OCI-LY7 (cell line): ENCODE results near the gene UBN1.

Experiments used
- EZH2phosphoT487 ChIP-seq: fragments of 200-600 bp; sonication (generic); IDR thresholded peaks from 2 replicates; pipeline ENCODE4 v1.6.1; 2018; ENCODE audit warnings: low read depth, borderline replicate concordance, mild to moderate bottlenecking, mixed run types, antibody characterized with exemption, low read length, moderate library complexity, mixed read lengths
- TF ChIP-seq, protein P1 (sequence below): fragments of 200-600 bp; sonication (generic); conservative IDR thresholded peaks from 2 replicates; pipeline ENCODE4 v1.5.1; 2014; ENCODE audit warnings: mild to moderate bottlenecking, antibody characterized with exemption, low read length, moderate library complexity, mixed read lengths

DNA sequence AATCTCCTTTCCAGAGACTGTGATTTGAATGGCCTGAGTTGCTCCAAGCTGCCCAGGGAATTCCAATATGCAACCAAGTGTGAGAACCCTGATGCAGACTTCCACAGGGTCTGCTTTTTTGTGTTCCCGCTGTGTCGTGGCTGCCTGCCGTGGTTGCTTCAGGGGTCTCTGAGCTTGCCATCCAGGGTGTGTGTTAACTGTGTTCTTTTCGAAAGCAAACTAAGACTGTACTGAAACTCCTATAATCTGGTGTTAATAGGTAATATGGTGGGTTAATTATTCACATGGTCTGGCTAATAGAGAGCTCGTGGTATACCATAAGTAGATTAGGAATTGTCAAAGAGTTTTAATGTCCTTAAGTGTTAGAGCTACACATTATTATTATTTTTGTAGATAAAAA lies 20.7 kb downstream of the UBN1 start:
- TF ChIP-seq, protein P1, sequence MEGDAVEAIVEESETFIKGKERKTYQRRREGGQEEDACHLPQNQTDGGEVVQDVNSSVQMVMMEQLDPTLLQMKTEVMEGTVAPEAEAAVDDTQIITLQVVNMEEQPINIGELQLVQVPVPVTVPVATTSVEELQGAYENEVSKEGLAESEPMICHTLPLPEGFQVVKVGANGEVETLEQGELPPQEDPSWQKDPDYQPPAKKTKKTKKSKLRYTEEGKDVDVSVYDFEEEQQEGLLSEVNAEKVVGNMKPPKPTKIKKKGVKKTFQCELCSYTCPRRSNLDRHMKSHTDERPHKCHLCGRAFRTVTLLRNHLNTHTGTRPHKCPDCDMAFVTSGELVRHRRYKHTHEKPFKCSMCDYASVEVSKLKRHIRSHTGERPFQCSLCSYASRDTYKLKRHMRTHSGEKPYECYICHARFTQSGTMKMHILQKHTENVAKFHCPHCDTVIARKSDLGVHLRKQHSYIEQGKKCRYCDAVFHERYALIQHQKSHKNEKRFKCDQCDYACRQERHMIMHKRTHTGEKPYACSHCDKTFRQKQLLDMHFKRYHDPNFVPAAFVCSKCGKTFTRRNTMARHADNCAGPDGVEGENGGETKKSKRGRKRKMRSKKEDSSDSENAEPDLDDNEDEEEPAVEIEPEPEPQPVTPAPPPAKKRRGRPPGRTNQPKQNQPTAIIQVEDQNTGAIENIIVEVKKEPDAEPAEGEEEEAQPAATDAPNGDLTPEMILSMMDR = no peak
- no peak for TF ChIP-seq EZH2phosphoT487
